Esophagus squamous epithelium (tissue), 4 donors: ENCODE data around the gene SDC4.

Source experiments
- POLR2A ChIP-seq, 4 donors: fragments of 450-650 bp; IDR thresholded peaks; one replicate each; pipeline ENCODE4 v1.6.1; 2017; ENCODE audit warnings: antibody characterized with exemption in 4 of 4, mild to moderate bottlenecking in 4 of 4, moderate library complexity in 3 of 4
- TF ChIP-seq, protein P1 (sequence below), 6 experiments: fragments of 450-650 bp in 4 of 6; fragments of 200-600 bp in 2 of 6; sonication (generic) in 2 of 6; IDR thresholded peaks; one replicate each; pipeline ENCODE4 v1.5.1; 2016 to 2019; ENCODE audit warnings: antibody characterized with exemption in 6 of 6, mild to moderate bottlenecking in 4 of 6, moderate library complexity in 4 of 6

DNA sequence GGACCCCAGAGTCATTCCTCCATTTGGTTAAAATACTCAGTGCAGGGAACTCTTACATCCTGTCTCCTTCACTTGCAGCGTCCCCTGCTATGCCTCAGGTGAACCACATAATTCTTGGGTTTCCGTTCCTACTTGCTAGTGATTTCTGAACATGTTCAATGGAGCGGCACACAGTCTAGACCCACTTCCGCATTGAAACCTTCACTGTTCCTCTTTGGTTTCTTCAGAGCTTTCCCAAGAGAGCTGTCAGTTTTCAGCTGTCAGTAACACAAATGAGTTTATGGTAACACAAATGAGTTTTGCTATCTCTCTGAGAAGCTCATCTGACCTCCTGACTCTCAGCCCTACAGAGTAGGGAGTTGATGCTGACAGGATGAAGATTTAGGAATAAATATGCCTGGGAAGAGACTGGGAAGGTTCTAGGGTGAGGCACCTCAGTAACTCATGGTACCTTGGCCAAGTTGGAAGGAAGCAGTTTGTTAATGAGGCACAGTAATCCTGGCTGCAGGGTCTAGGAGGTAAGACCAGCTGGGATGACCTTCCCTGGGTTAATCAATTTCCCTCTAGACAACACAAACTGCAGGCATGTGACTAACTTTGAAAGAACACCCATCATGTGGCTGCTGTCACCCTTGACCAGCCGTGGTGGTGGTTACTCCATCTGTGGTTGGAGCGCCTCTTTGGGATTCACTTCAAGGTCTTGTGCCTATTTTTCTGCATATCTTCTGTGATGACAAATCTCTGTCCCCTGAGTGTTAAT lies 20.2 kb upstream of the SDC4 start:
- TF ChIP-seq, protein P1, sequence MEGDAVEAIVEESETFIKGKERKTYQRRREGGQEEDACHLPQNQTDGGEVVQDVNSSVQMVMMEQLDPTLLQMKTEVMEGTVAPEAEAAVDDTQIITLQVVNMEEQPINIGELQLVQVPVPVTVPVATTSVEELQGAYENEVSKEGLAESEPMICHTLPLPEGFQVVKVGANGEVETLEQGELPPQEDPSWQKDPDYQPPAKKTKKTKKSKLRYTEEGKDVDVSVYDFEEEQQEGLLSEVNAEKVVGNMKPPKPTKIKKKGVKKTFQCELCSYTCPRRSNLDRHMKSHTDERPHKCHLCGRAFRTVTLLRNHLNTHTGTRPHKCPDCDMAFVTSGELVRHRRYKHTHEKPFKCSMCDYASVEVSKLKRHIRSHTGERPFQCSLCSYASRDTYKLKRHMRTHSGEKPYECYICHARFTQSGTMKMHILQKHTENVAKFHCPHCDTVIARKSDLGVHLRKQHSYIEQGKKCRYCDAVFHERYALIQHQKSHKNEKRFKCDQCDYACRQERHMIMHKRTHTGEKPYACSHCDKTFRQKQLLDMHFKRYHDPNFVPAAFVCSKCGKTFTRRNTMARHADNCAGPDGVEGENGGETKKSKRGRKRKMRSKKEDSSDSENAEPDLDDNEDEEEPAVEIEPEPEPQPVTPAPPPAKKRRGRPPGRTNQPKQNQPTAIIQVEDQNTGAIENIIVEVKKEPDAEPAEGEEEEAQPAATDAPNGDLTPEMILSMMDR (IDR thresholded peaks at IDR 0.05) = no peak
- TF ChIP-seq POLR2A (IDR thresholded peaks at IDR 0.05) = no peak
